Suprapubic skin (tissue), 4 donors: Measurements from ENCODE around the gene SH3GL1.

Experiments
- EP300 ChIP-seq: sonication (generic); formaldehyde crosslinking; IDR thresholded peaks from one replicate; pipeline ENCODE4 v1.6.1; 2017; ENCODE audit warnings: antibody characterized with exemption
- POLR2A ChIP-seq, 2 donors: fragments of 450-650 bp; IDR thresholded peaks; one replicate each; pipeline ENCODE4 v1.6.1; 2017; ENCODE audit warnings: antibody characterized with exemption in 2 of 2, mild to moderate bottlenecking in 2 of 2, moderate library complexity in 2 of 2
- POLR2AphosphoS5 ChIP-seq, 3 donors: sonication (generic); formaldehyde crosslinking; IDR thresholded peaks; one replicate each; pipeline ENCODE4 v1.6.1; 2017; ENCODE audit warnings: antibody characterized with exemption in 3 of 3
- TF ChIP-seq, protein P1 (sequence below), 2 donors: fragments of 200-600 bp in 1 of 2; fragments of 450-650 bp in 1 of 2; sonication (generic) in 1 of 2; IDR thresholded peaks; one replicate each; pipeline ENCODE4 v1.5.1; 2016 to 2019; ENCODE audit warnings: antibody characterized with exemption in 2 of 2, mild to moderate bottlenecking in 1 of 2, moderate library complexity in 1 of 2

DNA sequence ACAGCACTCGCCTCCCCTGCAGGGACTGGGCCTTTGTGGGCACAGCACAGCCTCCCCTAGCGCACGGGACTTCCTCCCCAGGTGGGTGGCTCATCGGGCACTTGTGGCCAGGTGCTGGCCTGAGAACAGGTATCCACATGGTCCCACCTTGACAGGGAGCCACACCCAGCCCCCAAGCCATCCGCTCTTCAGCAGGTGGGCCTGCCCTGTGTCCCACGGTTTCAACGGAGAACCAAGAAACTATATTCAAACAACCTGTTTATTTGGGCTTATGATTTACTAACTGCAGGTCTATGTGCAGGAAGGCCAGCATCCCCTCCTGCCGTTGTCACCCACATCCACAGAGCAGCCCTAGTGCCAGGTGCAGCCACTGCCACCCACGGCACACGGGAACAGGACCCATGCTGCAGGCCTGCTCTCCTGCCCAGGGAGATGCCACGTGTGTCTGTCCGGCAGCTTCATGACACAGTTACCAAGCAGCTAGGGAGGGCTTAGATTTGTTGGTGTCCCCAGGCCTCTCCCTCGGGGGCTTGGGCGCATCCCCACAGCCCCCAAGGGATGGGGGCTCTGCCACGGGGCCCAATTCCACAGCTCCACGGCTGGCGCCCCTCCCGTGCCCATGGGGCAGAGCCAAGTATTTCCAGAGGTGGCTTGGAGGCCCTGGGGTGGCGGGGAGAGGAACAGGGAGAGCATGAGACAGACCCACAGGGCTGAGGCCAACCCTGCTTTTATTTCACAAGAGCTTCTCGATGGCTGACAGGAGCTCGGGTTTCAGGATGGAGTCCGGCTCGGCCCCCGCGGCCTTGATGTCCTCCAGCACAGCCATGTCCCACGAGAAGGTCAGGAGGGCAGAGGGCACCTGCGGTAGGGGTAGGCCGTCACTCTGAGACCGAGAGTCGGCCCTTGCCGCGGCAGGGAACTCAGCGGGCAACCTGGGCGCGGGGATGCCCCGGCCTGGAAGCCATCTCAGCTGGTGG lies 44.7 kb upstream of the SH3GL1 start:
- TF ChIP-seq, protein P1, sequence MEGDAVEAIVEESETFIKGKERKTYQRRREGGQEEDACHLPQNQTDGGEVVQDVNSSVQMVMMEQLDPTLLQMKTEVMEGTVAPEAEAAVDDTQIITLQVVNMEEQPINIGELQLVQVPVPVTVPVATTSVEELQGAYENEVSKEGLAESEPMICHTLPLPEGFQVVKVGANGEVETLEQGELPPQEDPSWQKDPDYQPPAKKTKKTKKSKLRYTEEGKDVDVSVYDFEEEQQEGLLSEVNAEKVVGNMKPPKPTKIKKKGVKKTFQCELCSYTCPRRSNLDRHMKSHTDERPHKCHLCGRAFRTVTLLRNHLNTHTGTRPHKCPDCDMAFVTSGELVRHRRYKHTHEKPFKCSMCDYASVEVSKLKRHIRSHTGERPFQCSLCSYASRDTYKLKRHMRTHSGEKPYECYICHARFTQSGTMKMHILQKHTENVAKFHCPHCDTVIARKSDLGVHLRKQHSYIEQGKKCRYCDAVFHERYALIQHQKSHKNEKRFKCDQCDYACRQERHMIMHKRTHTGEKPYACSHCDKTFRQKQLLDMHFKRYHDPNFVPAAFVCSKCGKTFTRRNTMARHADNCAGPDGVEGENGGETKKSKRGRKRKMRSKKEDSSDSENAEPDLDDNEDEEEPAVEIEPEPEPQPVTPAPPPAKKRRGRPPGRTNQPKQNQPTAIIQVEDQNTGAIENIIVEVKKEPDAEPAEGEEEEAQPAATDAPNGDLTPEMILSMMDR (IDR thresholded peaks at IDR 0.05) = no peak
- TF ChIP-seq EP300 (no peak), POLR2AphosphoS5 (IDR thresholded peaks at IDR 0.05) (no peak), POLR2A (IDR thresholded peaks at IDR 0.05) (no peak)
